HepG2 (cell line): Measurements from ENCODE around the gene PRKN.

Source experiments
- EP300 ChIP-seq, 3 experiments: sonication (generic) in 1 of 3; formaldehyde crosslinking in 1 of 3; IDR thresholded peaks; 2 replicates each; pipeline versions ENCODE4 v1.5.1 to v1.6.1; 2011 to 2020; ENCODE audit warnings: low read depth in 2 of 3, low read length in 2 of 3, borderline replicate concordance in 1 of 3, improper control_type of control experiment in 1 of 3, mild to moderate bottlenecking in 1 of 3, missing genetic modification reagents in 1 of 3, moderate library complexity in 1 of 3
- KDM5A ChIP-seq: fragments of 200-600 bp; sonication (generic); IDR thresholded peaks from 2 replicates; pipeline ENCODE4 v1.7.0; 2018; ENCODE audit warnings: antibody characterized with exemption, mild to moderate bottlenecking, low read length, borderline replicate concordance
- SOX6 ChIP-seq, 2 experiments: fragments of 450-650 bp in 1 of 2; sonication (generic) in 1 of 2; formaldehyde crosslinking in 1 of 2; IDR thresholded peaks; 2 replicates each; pipeline versions ENCODE4 v1.4.0 to v1.6.1; 2017 to 2020; ENCODE audit warnings: antibody characterized with exemption in 1 of 2, mild to moderate bottlenecking in 1 of 2, missing genetic modification reagents in 1 of 2
- YY1 ChIP-seq: IDR thresholded peaks from 2 replicates; pipeline ENCODE4 v1.6.1; 2011; ENCODE audit warnings: low read length, low read depth, moderate library complexity, mild to moderate bottlenecking; ENCODE audit not compliant: insufficient read depth, insufficient replicate concordance
- ZNF543 ChIP-seq: sonication (generic); formaldehyde crosslinking; IDR thresholded peaks from 2 replicates; pipeline ENCODE4 v1.4.0; 2020; ENCODE audit warnings: mild to moderate bottlenecking, missing genetic modification reagents
- ZNF747 ChIP-seq: sonication (generic); formaldehyde crosslinking; IDR thresholded peaks from 2 replicates; pipeline ENCODE4 v1.8.1; 2023; ENCODE audit warnings: missing genetic modification reagents, mild to moderate bottlenecking, borderline replicate concordance
- TF ChIP-seq, protein P1 (sequence below): sonication (generic); formaldehyde crosslinking; IDR thresholded peaks from 2 replicates; pipeline ENCODE4 v1.4.0; 2020; ENCODE audit warnings: mild to moderate bottlenecking, missing genetic modification reagents

DNA sequence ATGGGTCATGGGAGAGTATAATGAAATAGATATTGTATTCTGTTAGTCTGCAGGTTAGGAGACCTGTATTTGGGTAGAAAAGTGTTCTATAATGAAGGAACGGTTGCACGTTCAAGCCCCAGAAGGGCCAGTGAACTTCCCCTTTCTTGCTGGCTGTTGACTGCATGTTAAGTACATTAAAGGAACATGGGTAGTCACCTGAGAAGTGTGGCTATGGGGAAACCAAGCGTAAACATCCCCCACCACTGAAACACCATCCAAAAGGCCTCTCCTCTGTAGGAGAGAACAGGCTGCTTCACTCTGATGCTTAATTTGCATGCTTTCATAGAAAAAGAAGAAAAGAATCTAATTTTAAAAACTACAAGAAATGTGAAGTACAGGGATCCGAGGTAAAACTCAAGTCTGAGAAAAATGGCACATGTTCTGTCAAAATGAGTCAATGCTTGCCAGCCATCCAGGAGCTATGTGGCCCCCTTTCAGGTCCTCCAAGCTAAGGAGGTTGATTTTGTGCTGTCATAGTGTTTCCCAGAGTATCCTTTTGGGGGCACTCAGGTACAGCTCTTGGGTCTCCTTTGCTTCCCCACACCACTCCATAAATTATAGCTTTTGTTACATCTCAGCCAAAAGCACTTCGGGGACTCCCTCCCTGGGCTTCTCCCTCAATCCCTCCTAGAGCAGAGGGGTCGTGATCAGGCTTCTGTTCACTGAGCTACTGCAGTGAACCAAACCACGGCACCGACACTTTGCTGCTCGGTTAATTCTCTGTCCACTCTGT lies 1170.0 kb downstream of the PRKN start:
- TF ChIP-seq ZNF543 (no peak), EP300 (IDR thresholded peaks at IDR 0.05; ENCODE audit: low read depth in 2 of 2, low read length in 2 of 2) (no peak), EP300 (CRISPR knock-in tag; IDR thresholded peaks at IDR 0.05; ENCODE audit: borderline replicate concordance) (no peak), KDM5A (no peak), ZNF747 (CRISPR knock-in tag) (no peak), SOX6 (IDR thresholded peaks at IDR 0.05) (no peak), SOX6 (CRISPR knock-in tag; IDR thresholded peaks at IDR 0.05) (no peak), YY1 (no peak)
- TF ChIP-seq, protein P1, sequence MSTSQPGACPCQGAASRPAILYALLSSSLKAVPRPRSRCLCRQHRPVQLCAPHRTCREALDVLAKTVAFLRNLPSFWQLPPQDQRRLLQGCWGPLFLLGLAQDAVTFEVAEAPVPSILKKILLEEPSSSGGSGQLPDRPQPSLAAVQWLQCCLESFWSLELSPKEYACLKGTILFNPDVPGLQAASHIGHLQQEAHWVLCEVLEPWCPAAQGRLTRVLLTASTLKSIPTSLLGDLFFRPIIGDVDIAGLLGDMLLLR (CRISPR knock-in tag), result no peak
